ENCODE measurements around the gene CLCN4. TPM values are rescaled to one million over a fixed set of nuclear protein-coding genes. Genes with fewer than 3 reads are reported as not detected.

Gene CLCN4
- total RNA-seq, 2 experiments from 2014 or later, result not detected

DNA sequence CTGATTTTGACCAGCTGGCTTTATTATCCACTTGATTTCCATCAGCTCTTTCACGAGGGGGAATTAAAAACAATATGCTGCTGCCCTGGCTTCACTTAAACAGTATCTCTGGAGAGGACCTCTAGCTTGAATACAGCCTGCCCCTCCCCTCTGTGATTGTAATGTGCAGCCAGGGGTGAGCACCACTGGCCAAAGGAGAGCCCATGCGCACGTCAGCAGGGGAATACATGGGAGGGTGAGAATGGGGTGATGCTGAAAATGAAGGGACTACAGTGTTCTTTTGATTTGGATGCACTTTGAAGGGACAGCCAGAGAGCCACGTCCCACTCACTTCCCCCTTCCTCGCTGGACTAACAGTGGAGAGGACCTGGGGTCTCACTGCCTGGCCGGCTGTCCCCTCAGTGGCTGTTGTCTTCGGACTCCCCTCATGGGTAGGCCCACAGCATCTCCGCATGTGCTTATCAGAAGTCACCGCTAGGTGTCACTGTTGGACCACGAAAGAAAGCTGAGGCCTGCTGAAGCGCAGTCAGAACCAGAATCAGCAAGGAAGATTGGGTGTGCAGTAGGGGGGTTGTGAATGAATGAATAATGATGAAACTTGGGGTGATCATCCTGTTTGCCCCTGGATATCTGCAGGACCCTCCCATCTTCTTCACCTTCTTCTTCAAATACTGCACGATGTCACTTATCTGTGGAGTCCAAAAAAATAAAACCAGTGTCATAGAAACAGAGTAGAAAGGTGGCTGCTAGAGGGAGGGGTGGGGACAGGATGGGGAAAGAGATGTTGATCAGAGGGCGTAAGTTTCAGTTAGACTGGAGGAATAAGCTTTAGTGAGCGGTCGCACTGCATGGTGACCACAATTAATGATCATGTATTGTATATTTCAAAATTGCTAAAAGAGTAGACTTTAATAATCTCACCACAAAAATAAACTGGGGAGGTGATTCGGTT, 32.8 kb downstream of the CLCN4 start:
- Mint-ChIP-seq H3K27me3 (ENCODE audit: low read depth) (no peaks in the 10 kb centered on the region), H3K9me3 (no peaks in the 10 kb centered on the region), H3K4me3 (no peak overlapping the region), H3K36me3 (ENCODE audit: low read depth) (no peaks in the 10 kb centered on the region), H3K27ac (no peak overlapping the region), H3K4me1 (ENCODE audit: low read depth) (no peaks in the 10 kb centered on the region)
- intact Hi-C loops (cut with micrococcal nuclease), result loop anchor here (1.0 kb wide), 4 partner anchors 427 to 948 kb away; no protein-coding TSS in a partner anchor
- DNase-seq, result peak; percentile 75
- CTCF ChIA-PET, result interaction anchor here (0.6 to 2.9 kb wide), 13 partner anchors 12 to 946 kb away, joined by 3 to 16 read pairs (median 4); no protein-coding TSS in a partner anchor

DNA sequence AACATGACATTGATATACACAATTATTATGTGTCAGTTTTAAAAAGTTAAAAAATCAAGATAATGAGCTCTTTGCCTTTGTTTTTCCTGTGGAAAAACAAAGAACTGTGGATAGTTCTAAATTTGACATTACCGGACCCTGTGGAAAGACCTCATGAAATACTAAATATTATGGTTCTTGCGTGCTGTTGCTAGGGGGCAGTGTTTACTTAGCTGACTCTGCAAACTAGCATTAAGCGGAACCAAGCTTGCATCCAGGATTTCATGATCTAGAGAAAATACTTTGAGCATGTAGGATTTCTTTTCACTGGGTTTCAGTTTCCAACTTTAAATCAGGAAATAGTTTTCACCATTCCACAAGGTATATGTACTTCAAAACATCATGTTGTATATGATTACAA, 33.6 kb downstream of the CLCN4 start:
- H3K27me3 Mint-ChIP-seq (ENCODE audit: low read depth), result no peaks in the 10 kb centered on the region
- peak; percentile 7 for DNase-seq
- H3K4me1 Mint-ChIP-seq (ENCODE audit: low read depth), result no peaks in the 10 kb centered on the region
- no peaks in the 10 kb centered on the region for H3K9me3 Mint-ChIP-seq
- intact Hi-C loops (cut with micrococcal nuclease), result loop anchor here (1.0 kb wide), 3 partner anchors 426 to 579 kb away; no protein-coding TSS in a partner anchor
- H3K36me3 Mint-ChIP-seq (ENCODE audit: low read depth), result no peaks in the 10 kb centered on the region
- no peak overlapping the region for H3K27ac Mint-ChIP-seq
- CTCF ChIA-PET, result interaction anchor here (0.6 to 2.9 kb wide), 10 partner anchors 15 to 946 kb away, joined by 3 to 16 read pairs (median 4); no protein-coding TSS in a partner anchor
- no peak overlapping the region for H3K4me3 Mint-ChIP-seq

DNA sequence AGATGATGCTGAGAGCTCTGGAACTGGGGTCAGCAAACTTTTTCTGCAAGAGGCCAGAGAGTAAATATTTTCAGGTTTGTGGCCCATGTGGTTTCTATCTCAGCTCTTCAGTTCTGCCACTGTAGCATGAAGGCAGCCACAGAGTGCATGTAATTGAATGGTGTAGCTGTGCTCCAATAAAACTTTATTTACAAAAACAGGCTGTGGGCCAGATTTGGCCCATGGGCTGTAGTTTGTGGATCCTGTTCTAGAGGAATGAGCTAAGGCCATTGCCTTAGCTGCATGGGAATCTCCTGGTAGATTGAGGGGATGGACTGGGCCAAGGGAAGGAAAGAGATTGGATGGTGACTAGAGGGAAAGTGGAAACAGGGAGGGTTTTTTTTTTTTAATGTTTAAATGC, 36.8 kb downstream of the CLCN4 start:
- Mint-ChIP-seq H3K4me3 (no peak overlapping the region), H3K9me3 (no peaks in the 10 kb centered on the region), H3K4me1 (ENCODE audit: low read depth) (no peaks in the 10 kb centered on the region), H3K27ac (no peak overlapping the region), H3K27me3 (ENCODE audit: low read depth) (no peaks in the 10 kb centered on the region), H3K36me3 (ENCODE audit: low read depth) (no peaks in the 10 kb centered on the region)
- DNase-seq, result no peak
- intact Hi-C loops (cut with micrococcal nuclease), result no loop called here
- CTCF ChIA-PET, result interaction anchor here (1.4 kb wide), 1 partner anchor 942 kb away, joined by 4 read pairs; no protein-coding TSS in a partner anchor

DNA sequence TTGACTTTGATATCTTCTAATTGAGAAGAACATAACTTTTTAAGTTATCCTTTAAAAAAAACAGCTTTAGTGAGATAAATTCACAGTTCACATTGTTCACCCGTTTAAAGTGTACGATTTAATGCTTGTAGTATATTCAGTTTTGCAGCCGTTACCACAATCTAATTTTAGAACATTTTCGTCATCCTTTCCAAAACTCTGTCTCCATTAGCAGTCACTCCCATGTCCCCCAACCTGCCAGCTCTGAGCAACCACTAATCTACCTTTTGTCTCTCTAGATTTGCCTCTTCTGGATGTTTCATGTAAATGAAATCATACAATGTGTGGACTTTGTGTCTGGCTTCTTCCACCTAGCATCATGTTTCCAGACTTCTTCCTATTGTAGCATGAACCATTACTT, 38.6 kb downstream of the CLCN4 start:
- CTCF ChIA-PET, result interaction anchor here (0.6 kb wide), 1 partner anchor 204 kb away, joined by 3 read pairs; no protein-coding TSS in a partner anchor
- Mint-ChIP-seq H3K27ac (no peak overlapping the region), H3K9me3 (no peaks in the 10 kb centered on the region), H3K27me3 (ENCODE audit: low read depth) (no peaks in the 10 kb centered on the region), H3K4me1 (ENCODE audit: low read depth) (peaks cover 2% of the 10 kb centered on the region), H3K36me3 (ENCODE audit: low read depth) (no peaks in the 10 kb centered on the region), H3K4me3 (no peak overlapping the region)
- DNase-seq, result no peak
- intact Hi-C loops (cut with micrococcal nuclease), result no loop called here

DNA sequence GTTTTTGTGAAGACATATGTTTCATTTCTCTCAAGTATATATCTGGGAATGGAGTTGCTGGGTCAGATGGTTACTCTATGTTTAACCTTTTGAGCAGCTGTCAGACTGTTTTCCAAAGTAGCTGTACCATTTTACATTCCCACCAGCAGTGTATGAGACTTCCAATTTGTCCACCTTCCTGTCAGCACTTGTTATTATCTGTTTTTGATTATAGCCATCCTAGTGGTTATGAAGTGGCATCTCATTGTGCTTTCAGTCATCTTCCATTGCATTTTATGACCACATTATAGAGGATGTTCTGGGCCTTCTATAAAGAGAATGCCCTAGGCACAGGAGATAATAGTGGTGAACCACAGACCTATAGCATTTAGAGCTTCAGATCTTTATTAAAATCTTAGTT, 39.2 kb downstream of the CLCN4 start:
- CTCF ChIA-PET, result interaction anchor here (0.6 kb wide), 1 partner anchor 205 kb away, joined by 3 read pairs; no protein-coding TSS in a partner anchor
- Mint-ChIP-seq H3K27ac (no peak overlapping the region), H3K9me3 (no peaks in the 10 kb centered on the region), H3K4me3 (no peak overlapping the region), H3K27me3 (ENCODE audit: low read depth) (no peaks in the 10 kb centered on the region), H3K36me3 (ENCODE audit: low read depth) (no peaks in the 10 kb centered on the region), H3K4me1 (ENCODE audit: low read depth) (peaks cover 2% of the 10 kb centered on the region)
- intact Hi-C loops (cut with micrococcal nuclease), result no loop called here
- no peak for DNase-seq

DNA sequence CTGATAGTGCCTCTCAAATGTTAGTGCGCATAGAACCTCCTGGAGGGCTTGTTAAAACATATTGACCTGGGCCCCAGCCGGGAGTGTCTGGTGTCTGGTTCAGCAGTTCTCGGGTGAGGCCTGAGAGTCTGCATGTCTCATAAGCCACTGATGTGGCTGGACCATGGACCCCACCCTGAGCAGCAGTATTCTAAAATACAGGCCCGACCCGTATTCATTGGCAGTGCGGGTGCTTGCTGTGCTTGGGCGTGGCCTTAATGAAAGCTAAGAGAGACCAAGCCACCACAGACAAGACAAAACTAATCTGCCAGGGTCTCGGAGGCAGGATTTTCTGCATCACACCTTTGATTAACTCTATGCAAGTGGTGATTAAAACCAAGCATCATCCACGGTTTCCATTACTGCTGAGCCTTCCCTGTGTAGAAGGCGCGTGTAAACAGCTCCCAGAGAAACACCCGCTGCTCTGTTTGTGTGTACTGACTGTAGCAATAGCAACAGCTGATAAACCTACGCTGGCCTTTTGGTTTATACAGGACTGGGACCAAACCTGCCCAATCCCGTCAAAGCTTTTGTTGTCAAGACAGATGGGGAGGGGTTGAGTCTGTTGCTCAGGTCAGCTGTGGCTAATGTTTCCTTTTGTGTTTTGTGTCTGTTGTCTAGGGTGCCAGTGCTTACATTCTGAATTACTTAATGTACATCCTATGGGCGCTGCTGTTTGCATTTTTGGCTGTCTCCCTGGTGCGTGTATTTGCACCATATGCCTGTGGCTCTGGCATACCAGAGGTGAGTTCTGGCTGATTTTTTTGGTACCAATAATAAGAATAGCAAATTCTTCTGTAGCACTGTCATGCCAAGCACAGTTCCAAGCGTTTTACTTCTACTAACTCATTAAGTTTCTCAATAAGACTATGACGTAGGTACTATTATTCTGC, 40.8 kb downstream of the CLCN4 start:
- CTCF ChIA-PET, result no interaction called here
- DNase-seq, result no peak
- Mint-ChIP-seq H3K9me3 (no peaks in the 10 kb centered on the region), H3K27ac (no peak overlapping the region), H3K4me3 (no peak overlapping the region), H3K27me3 (ENCODE audit: low read depth) (no peaks in the 10 kb centered on the region), H3K4me1 (ENCODE audit: low read depth) (peaks cover 2% of the 10 kb centered on the region), H3K36me3 (ENCODE audit: low read depth) (no peaks in the 10 kb centered on the region)
- intact Hi-C loops (cut with micrococcal nuclease), result no loop called here

DNA sequence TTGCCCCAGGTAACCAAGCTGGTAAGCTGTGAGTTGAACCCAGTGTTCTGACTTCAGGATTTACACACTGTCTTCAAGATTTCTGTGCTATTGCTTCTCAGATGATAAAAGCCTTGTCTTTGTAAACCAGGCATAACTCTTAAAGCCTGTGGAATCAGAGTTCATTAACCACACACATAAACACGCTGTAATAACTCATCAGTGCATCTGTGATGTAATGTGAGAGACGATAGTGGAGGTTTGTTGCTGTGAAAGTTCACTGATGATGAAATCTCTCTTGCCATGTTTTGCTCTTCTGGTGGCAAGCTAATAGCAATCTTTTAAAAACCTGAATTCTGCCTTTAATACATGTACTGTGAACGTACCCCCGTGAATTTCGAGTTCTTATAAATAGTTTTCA, 41.5 kb downstream of the CLCN4 start:
- no peak for DNase-seq
- intact Hi-C loops (cut with micrococcal nuclease), result no loop called here
- Mint-ChIP-seq H3K4me3 (no peak overlapping the region), H3K4me1 (ENCODE audit: low read depth) (peaks cover 2% of the 10 kb centered on the region), H3K9me3 (no peaks in the 10 kb centered on the region), H3K27me3 (ENCODE audit: low read depth) (no peaks in the 10 kb centered on the region), H3K27ac (no peak overlapping the region), H3K36me3 (ENCODE audit: low read depth) (no peaks in the 10 kb centered on the region)
- CTCF ChIA-PET, result no interaction called here

DNA sequence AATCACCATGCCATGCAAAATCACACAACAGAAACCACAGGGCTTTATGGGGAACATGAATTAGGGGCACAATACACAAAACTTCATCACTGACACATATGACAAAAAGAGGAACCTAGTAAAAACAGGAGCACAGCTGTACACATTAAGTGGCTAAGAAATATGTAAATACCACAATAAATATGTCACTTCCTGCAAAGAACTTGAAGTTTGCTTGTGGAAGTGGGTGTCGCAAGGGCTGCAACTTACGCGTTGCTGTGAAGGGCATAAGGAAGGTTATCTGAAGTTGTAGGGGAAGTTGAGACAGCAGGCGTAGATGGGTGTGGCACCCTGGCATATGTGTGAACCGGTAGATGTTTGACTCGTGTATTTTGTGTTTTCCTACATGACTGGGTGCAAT, 42.4 kb downstream of the CLCN4 start:
- no peaks in the 10 kb centered on the region for H3K27me3 Mint-ChIP-seq (ENCODE audit: low read depth)

DNA sequence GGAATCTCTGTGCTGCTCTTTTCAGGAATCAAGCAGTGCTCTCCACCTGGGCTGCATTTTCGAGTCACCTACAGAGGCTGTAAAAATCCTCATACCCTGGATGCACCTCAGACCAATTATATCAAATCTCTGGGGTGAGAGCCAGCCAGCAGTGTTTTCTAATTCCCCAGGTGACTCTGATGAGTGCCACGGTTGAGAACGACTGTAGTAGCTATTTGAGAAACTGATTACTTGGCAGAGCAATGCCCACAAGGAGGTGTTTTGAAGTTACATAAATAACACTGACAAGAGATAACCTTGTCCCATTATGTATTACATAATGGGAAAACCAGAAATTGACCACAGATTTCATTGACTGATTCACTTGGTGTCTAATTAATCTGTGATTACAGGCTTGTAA, 46.8 kb downstream of the CLCN4 start:
- DNase-seq, result no peak
- Mint-ChIP-seq H3K27me3 (ENCODE audit: low read depth) (no peaks in the 10 kb centered on the region), H3K4me1 (ENCODE audit: low read depth) (peaks cover 2% of the 10 kb centered on the region), H3K27ac (no peak overlapping the region), H3K36me3 (ENCODE audit: low read depth) (no peaks in the 10 kb centered on the region), H3K9me3 (peaks cover 1% of the 10 kb centered on the region), H3K4me3 (no peak overlapping the region)
- intact Hi-C loops (cut with micrococcal nuclease), result no loop called here
- CTCF ChIA-PET, result no interaction called here

More for the DNA sequence above, 42.4 kb downstream of the CLCN4 start:
- peaks cover 2% of the 10 kb centered on the region for H3K4me1 Mint-ChIP-seq (ENCODE audit: low read depth)
- CTCF ChIA-PET, result no interaction called here
- intact Hi-C loops (cut with micrococcal nuclease), result no loop called here
- H3K4me3 Mint-ChIP-seq, result no peak overlapping the region
- H3K27ac Mint-ChIP-seq, result no peak overlapping the region
- H3K36me3 Mint-ChIP-seq (ENCODE audit: low read depth), result no peaks in the 10 kb centered on the region
- no peaks in the 10 kb centered on the region for H3K9me3 Mint-ChIP-seq
- DNase-seq, result no peak

DNA sequence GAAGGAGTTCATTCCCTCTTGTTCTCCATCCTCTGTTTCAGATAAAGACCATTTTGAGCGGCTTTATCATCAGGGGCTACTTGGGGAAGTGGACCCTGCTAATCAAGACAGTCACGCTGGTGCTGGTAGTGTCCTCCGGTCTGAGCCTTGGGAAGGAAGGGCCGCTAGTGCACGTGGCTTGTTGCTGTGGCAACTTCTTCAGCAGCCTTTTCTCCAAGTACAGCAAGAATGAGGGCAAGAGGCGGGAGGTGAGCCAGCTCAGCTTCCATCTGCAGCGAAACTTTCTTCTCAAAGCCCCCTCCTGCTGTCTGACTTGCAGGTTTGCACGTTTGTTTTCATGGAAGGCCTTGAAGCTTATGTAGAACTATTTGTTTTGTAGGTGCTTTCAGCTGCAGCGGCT, 49.5 kb downstream of the CLCN4 start:
- H3K27ac Mint-ChIP-seq, result no peak overlapping the region
- no peaks in the 10 kb centered on the region for H3K27me3 Mint-ChIP-seq (ENCODE audit: low read depth)
- intact Hi-C loops (cut with micrococcal nuclease), result no loop called here
- H3K4me3 Mint-ChIP-seq, result no peak overlapping the region
- DNase-seq, result no peak
- CTCF ChIA-PET, result interaction anchor here (1.3 kb wide), 1 partner anchor 16 kb away, joined by 4 read pairs; no protein-coding TSS in a partner anchor
- no peaks in the 10 kb centered on the region for H3K4me1 Mint-ChIP-seq (ENCODE audit: low read depth)
- H3K9me3 Mint-ChIP-seq, result peaks cover 1% of the 10 kb centered on the region
- no peaks in the 10 kb centered on the region for H3K36me3 Mint-ChIP-seq (ENCODE audit: low read depth)

DNA sequence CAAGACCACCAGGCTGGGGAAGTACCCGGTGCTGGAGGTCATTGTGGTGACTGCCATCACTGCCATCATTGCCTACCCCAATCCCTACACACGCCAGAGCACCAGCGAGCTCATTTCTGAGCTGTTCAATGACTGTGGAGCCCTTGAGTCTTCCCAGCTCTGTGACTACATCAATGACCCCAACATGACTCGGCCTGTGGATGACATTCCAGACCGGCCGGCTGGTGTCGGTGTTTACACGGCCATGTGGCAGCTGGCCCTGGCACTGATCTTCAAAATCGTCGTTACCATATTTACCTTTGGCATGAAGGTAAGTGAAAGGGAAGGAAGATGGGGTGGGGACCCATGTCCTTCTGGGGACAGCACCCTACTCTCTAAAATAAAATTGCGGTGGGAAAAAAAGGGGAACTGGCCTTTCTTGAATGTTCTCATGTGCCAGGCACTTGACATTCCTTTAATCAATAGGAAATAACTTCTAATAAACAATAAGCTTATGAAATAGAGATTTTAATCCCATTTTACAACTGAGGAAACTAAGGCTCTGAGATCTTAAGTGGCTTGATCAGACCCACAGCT, 51.6 kb downstream of the CLCN4 start:
- Mint-ChIP-seq H3K9me3 (peaks cover 1% of the 10 kb centered on the region), H3K36me3 (ENCODE audit: low read depth) (no peaks in the 10 kb centered on the region), H3K4me1 (ENCODE audit: low read depth) (no peaks in the 10 kb centered on the region), H3K4me3 (no peak overlapping the region), H3K27ac (no peak overlapping the region), H3K27me3 (ENCODE audit: low read depth) (no peaks in the 10 kb centered on the region)
- intact Hi-C loops (cut with micrococcal nuclease), result no loop called here
- CTCF ChIA-PET, result no interaction called here
- no peak for DNase-seq

DNA sequence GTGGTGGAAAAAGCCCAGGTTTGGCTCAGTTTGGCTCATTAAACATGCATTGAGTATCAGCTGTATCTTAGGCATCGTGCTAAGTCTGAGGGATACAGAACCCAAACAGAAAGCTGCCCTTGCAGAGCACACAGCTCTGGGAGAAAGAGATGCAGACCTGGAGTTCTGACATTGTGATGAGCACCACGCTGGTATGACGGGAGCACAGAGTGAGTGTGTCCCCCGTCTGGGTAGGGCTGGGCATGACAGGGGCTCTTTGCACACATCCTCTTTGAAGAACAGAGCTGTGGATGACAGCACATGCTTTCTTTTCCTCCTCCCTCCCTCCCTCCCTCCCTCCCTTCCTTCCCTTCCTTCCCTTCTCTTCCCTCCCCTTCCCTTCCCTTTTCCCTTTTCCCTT, 52.2 kb downstream of the CLCN4 start:
- H3K9me3 Mint-ChIP-seq, result peaks cover 1% of the 10 kb centered on the region
- H3K36me3 Mint-ChIP-seq (ENCODE audit: low read depth), result no peaks in the 10 kb centered on the region
- CTCF ChIA-PET, result no interaction called here
- H3K4me1 Mint-ChIP-seq (ENCODE audit: low read depth), result no peaks in the 10 kb centered on the region
- H3K27me3 Mint-ChIP-seq (ENCODE audit: low read depth), result no peaks in the 10 kb centered on the region
- no peak for DNase-seq
- intact Hi-C loops (cut with micrococcal nuclease), result no loop called here
- no peak overlapping the region for H3K4me3 Mint-ChIP-seq
- H3K27ac Mint-ChIP-seq, result no peak overlapping the region
